ENCODE data around the gene EFNA5.
A peak's percentile ranks its signal among the peaks of the same experiment; 100 is the strongest.

DNA sequence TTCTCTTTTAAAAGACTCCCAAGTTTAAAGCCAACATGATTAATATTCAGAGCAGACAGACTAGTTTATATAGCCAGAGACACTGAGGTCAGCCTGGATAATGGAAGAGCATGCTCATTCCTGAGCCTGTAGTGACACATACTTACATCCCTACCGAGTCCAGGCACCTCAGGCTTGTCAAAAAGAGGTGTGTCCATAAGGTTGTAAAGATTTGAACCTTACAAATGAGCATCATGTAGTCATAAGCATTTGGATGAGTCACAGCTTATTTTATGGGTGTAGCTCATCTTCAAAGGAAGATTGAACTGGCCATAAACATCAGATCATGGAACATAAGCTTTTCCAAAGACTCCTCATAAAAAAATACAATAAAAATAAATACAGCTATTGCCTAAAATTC, 333.5 kb downstream of the EFNA5 start:
- TF ChIP-seq, protein P1, sequence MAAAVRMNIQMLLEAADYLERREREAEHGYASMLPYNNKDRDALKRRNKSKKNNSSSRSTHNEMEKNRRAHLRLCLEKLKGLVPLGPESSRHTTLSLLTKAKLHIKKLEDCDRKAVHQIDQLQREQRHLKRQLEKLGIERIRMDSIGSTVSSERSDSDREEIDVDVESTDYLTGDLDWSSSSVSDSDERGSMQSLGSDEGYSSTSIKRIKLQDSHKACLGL (CRISPR knock-in tag; IDR thresholded peaks at IDR 0.05) = no peak
- TF ChIP-seq CREB1 (IDR thresholded peaks at IDR 0.05) (0 out of 2 replicates have a peak, but pooled peaks have one; percentile 13), CREB1 (CRISPR knock-in tag; IDR thresholded peaks at IDR 0.05) (no peak), CREBL2 (CRISPR knock-in tag; IDR thresholded peaks at IDR 0.05; ENCODE audit: borderline replicate concordance) (no peak), HIVEP1 (CRISPR knock-in tag; IDR thresholded peaks at IDR 0.05) (no peak), ZBTB20 (CRISPR knock-in tag; IDR thresholded peaks at IDR 0.05; ENCODE audit: borderline replicate concordance, low read depth) (no peak), RXRA (CRISPR knock-in tag; IDR thresholded peaks at IDR 0.05) (no peak), SUZ12 (IDR thresholded peaks at IDR 0.05; ENCODE audit: low read depth, low read length) (no peak), AKNA (CRISPR knock-in tag; IDR thresholded peaks at IDR 0.05; ENCODE audit: borderline replicate concordance) (no peak), RORA (CRISPR knock-in tag; IDR thresholded peaks at IDR 0.05) (no peak), MTA3 (CRISPR knock-in tag; IDR thresholded peaks at IDR 0.05) (no peak), ZNF768 (CRISPR knock-in tag; IDR thresholded peaks at IDR 0.05) (no peak), EP300 (IDR thresholded peaks at IDR 0.05; ENCODE audit: low read depth in 2 of 2, low read length in 2 of 2) (no peak), EP300 (CRISPR knock-in tag; IDR thresholded peaks at IDR 0.05; ENCODE audit: borderline replicate concordance) (no peak)

Data from HepG2 (cell line).